ENCODE results near the gene LRRTM4.
"Not testable (repeated sequence)": the region's sequence is repeated elsewhere in the genome, so short reads cannot be mapped to it uniquely, and the experiment has no call there.

Gene LRRTM4

GRCh38 chr2:77169426-77169825, 352.8 kb downstream of the LRRTM4 start:
- no peak for DNase-seq (ENCODE audit: low read depth in 2 of 2)

GRCh38 chr2:77164021-77164420, 358.2 kb downstream of the LRRTM4 start:
- DNase-seq (ENCODE audit: low read depth in 2 of 2) = not testable (repeated sequence)

- DNase-seq (ENCODE audit: low read depth in 2 of 2) = no peak
Observed at GRCh38 chr2:77161009-77161408, 361.2 kb downstream of the LRRTM4 start.

- DNase-seq (ENCODE audit: low read depth in 2 of 2) = no peak
Observed at GRCh38 chr2:77156599-77156998, 365.6 kb downstream of the LRRTM4 start.

GRCh38 chr2:77155511-77155910, 366.7 kb downstream of the LRRTM4 start:
- DNase-seq (ENCODE audit: low read depth in 2 of 2) = no peak

GRCh38 chr2:77149565-77149964, 372.6 kb downstream of the LRRTM4 start:
- DNase-seq (ENCODE audit: low read depth in 2 of 2) = no peak

- no peak for DNase-seq (ENCODE audit: low read depth in 2 of 2)
Observed at GRCh38 chr2:77147153-77147552, 375.0 kb downstream of the LRRTM4 start.

- no peak for DNase-seq (ENCODE audit: low read depth in 2 of 2)
Observed at GRCh38 chr2:77144772-77145171, 377.4 kb downstream of the LRRTM4 start.

GRCh38 chr2:77142141-77142540, 380.0 kb downstream of the LRRTM4 start:
- DNase-seq (ENCODE audit: low read depth in 2 of 2) = no peak

GRCh38 chr2:77128479-77128878, 393.7 kb downstream of the LRRTM4 start:
- not testable (repeated sequence) for DNase-seq (ENCODE audit: low read depth in 2 of 2)

GRCh38 chr2:77127345-77127744, 394.8 kb downstream of the LRRTM4 start:
- no peak for DNase-seq (ENCODE audit: low read depth in 2 of 2)

GRCh38 chr2:77121518-77121917, 400.7 kb downstream of the LRRTM4 start:
- no peak for DNase-seq (ENCODE audit: low read depth in 2 of 2)

GRCh38 chr2:77119333-77119732, 402.8 kb downstream of the LRRTM4 start:
- DNase-seq (ENCODE audit: low read depth in 2 of 2) = no peak

- no peak for DNase-seq (ENCODE audit: low read depth in 2 of 2)
Observed at GRCh38 chr2:77108915-77109314, 413.3 kb downstream of the LRRTM4 start.

GRCh38 chr2:77105008-77105407, 417.2 kb downstream of the LRRTM4 start:
- DNase-seq (ENCODE audit: low read depth in 2 of 2) = no peak

GRCh38 chr2:77104554-77104953, 417.6 kb downstream of the LRRTM4 start:
- DNase-seq (ENCODE audit: low read depth in 2 of 2) = no peak

GRCh38 chr2:77102927-77103326, 419.2 kb downstream of the LRRTM4 start:
- DNase-seq (ENCODE audit: low read depth in 2 of 2) = no peak

- no peak for DNase-seq (ENCODE audit: low read depth in 2 of 2)
Observed at GRCh38 chr2:77101796-77102452, 420.3 kb downstream of the LRRTM4 start.

GRCh38 chr2:77099961-77100360, 422.2 kb downstream of the LRRTM4 start:
- DNase-seq (ENCODE audit: low read depth in 2 of 2) = no peak

- DNase-seq (ENCODE audit: low read depth in 2 of 2) = not testable (repeated sequence)
Observed at GRCh38 chr2:77095525-77095924, 426.7 kb downstream of the LRRTM4 start.

GRCh38 chr2:77095096-77095495, 427.1 kb downstream of the LRRTM4 start:
- DNase-seq (ENCODE audit: low read depth in 2 of 2) = no peak

- not testable (repeated sequence) for DNase-seq (ENCODE audit: low read depth in 2 of 2)
Observed at GRCh38 chr2:77088424-77088823, 433.8 kb downstream of the LRRTM4 start.

GRCh38 chr2:77087987-77088414, 434.2 kb downstream of the LRRTM4 start:
- no peak for DNase-seq (ENCODE audit: low read depth in 2 of 2)

GRCh38 chr2:77086478-77086877, 435.7 kb downstream of the LRRTM4 start:
- DNase-seq (ENCODE audit: low read depth in 2 of 2) = no peak
